Measurements from ENCODE around the gene FARP1. TPM values are rescaled to one million over a fixed set of nuclear protein-coding genes. Genes with fewer than 3 reads are reported as not detected.

Gene FARP1
- total and polyA plus RNA-seq, 2 of the 8 experiments (the other 6 are each of a cell fraction or from before 2014, with no cell fraction given), result 24.7 to 104 TPM

DNA sequence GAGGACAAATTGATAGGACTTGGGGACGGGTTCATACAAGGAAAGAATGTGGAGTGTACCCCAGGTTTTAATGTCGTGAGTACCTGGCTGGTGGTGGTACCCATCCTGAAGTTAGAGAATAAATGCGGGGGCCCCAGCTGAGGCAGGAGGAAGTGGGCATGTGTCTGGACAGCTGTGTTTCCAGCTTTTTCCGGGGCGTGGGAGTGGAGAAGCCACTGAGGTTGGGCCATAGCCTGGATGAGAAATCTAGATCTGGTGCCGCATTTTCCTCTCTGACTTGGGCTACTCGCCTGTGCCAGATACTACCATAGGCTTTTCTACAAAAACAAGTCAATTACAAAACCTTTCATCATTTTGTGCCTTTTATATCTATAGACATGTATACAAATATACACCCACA lies 286.6 kb downstream of the FARP1 start:
- ChIA-PET POLR2A (ENCODE audit: partially characterized antibody) (interaction anchor here (1.2 kb wide), 1 partner anchor 396 kb away, joined by 3 read pairs; no protein-coding TSS in a partner anchor), CTCF (ENCODE audit: partially characterized antibody) (interaction anchor here (1.2 to 3.2 kb wide), 6 partner anchors 15 to 85 kb away, joined by 3 to 14 read pairs (median 4); no protein-coding TSS in a partner anchor)

More for the DNA sequence above, 286.6 kb downstream of the FARP1 start:
- no peak overlapping the region for H3K14ac ChIP-seq (ENCODE audit: insufficient read length)
- H2BK12ac ChIP-seq (ENCODE audit: low read depth, low read length), result no peak overlapping the region
- no peaks in the 10 kb centered on the region for H3K9me3 ChIP-seq (ENCODE audit: insufficient read depth in 2 of 2, low read depth in 1 of 2, low read length in 1 of 2)
- no peak overlapping the region for H2BK20ac ChIP-seq (ENCODE audit: low read length)
- H3K9ac ChIP-seq (replicated peaks in 1 of 4; ENCODE audit: extremely low read depth in 1 of 4, low read depth in 3 of 4, low read length in 3 of 4), result no peak overlapping the region
- H4K91ac ChIP-seq (replicated peaks; ENCODE audit: insufficient read length, low read length), result no peak overlapping the region
- DNase-seq (ENCODE audit: low read depth in 1 of 2, low spot score in 2 of 2) (no peak), FAIRE-seq (no peak)
- H3K27ac ChIP-seq (ENCODE audit: low read depth, low read length), result no peak overlapping the region
- H3K79me1 ChIP-seq (ENCODE audit: low read depth, low read length), result no peaks in the 10 kb centered on the region
- 0 out of 7 replicates have a peak, but pooled peaks cover 0 to 2% (median 0%) of the 10 kb centered on the region in 4 experiments for H3K4me1 ChIP-seq (replicated peaks in 1 of 4; ENCODE audit: control insufficient read depth in 3 of 4, insufficient read depth in 4 of 4, low read length in 3 of 4)
- no peak overlapping the region for H2AFZ ChIP-seq (ENCODE audit: low read length)
- no peak overlapping the region for H3K4ac ChIP-seq (replicated peaks; ENCODE audit: insufficient read length, low read depth, low read length)
- H2BK5ac ChIP-seq (ENCODE audit: low read depth, low read length), result no peak overlapping the region
- no peak overlapping the region for H3K4me3 ChIP-seq (ENCODE audit: extremely low read depth in 1 of 4, insufficient read depth in 2 of 4, low read depth in 3 of 4, low read length in 4 of 4)
- H3K23me2 ChIP-seq (ENCODE audit: low read depth, low read length), result no peaks in the 10 kb centered on the region
- no peak for TF ChIP-seq BRCA1 (IDR thresholded peaks at IDR 0.05; ENCODE audit: low read depth, low read length)
- peaks cover 0 to 2% of the 10 kb centered on the region in 2 experiments for H4K20me1 ChIP-seq (replicated peaks in 1 of 2; ENCODE audit: control insufficient read depth in 1 of 2, insufficient read depth in 2 of 2, low read length in 2 of 2)
- H2AK5ac ChIP-seq (ENCODE audit: low read depth, low read length), result no peak overlapping the region
- peaks cover 0 to 12% (median 4%) of the 10 kb centered on the region in 4 experiments; a peak in 3 of 8 replicates for H3K36me3 ChIP-seq (ENCODE audit: control insufficient read depth in 2 of 4, insufficient read depth in 4 of 4, low read length in 3 of 4)
- no peaks in the 10 kb centered on the region for H3K27me3 ChIP-seq (replicated peaks in 1 of 4; ENCODE audit: control insufficient read depth in 3 of 4, extremely low read depth in 1 of 4, insufficient read depth in 3 of 4, low read length in 3 of 4)
- H3K56ac ChIP-seq (replicated peaks; ENCODE audit: insufficient read length, low read depth, low read length), result no peak overlapping the region
- no peak overlapping the region for H3K18ac ChIP-seq (ENCODE audit: extremely low read depth, low read length)
- H2BK15ac ChIP-seq (ENCODE audit: low read length), result no peak overlapping the region
- no peak overlapping the region for H2BK120ac ChIP-seq (replicated peaks; ENCODE audit: low read depth, low read length)
- WGBS, 2 experiments (ENCODE audit: extremely low coverage in 1 of 2, insufficient coverage in 1 of 2, insufficient read length in 1 of 2, insufficient replicate concordance in 2 of 2, low coverage in 1 of 2, low lambda C conversion rate in 2 of 2, missing lambda C conversion rate in 1 of 2), result 75% methylated on average over 7 of the region's 7 CpGs; no CpG with 5 or more reads in 1 of the 2 experiments
- H3K4me2 ChIP-seq (ENCODE audit: insufficient read depth in 1 of 2, low read depth in 2 of 2, low read length in 2 of 2), result no peak overlapping the region
- no peak overlapping the region for H4K5ac ChIP-seq (ENCODE audit: insufficient read length, low read depth, low read length)
- H3K23ac ChIP-seq (ENCODE audit: insufficient read length), result no peak overlapping the region
- H4K8ac ChIP-seq (ENCODE audit: extremely low read depth, insufficient read depth, low read length), result no peak overlapping the region
- H3K79me2 ChIP-seq (ENCODE audit: control insufficient read depth in 1 of 2, insufficient read depth in 2 of 2, low read length in 2 of 2), result no peaks in the 10 kb centered on the region

Measured in H1 (cell line).